ENCODE results near the gene ID3. TPM values are rescaled to one million over a fixed set of nuclear protein-coding genes. Genes with fewer than 3 reads are reported as not detected.

ID3 gene
- total and polyA plus RNA-seq, 9 of the 15 experiments (the other 6 are each of a cell fraction or from before 2014, with no cell fraction given): 6.8 to 59.8 (median 23.5) TPM

DNA sequence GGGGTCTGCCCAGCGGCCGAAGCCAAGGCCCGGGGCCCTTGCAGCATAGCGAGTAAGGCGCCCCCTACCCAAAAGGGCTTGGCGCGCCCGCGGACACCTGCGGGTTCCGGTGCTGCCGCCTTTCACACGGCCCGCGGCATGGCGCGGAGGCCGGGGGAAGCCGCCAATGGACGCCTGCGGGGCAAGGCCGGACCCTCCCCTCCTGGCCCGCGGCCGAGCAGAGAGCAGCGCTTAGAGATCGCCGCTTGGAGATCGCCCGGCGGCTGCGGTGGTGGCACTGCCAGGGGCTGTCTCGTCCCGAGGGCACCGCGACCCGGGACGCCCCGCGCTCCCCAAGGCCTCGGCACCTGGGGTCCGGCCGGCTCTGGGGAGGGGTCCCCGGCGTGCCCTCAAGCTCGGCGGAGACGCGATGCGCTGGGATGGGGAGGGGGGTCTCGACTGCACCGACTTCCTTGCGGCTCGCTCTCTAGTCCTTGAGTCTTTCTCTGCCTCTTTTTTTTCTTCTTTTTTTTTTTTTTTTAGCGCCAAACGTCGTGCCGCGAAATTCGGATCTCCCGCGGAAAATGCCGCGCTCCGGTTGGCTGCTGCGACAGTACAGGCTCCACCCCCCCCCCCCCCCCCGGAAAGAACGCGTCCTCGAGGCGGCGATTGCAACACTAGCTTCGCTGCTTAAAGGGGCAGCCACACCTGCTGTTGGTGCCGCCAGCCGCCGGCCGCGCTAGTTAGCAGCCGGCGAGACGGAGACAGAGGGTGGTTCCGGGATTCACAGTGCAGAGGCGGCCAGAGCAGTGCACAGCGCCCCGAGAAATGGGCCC, 28.3 kb downstream of the ID3 start, which contains the start of gene E2F2 (continued):
- TF ChIP-seq NFYB (IDR thresholded peaks at IDR 0.05; ENCODE audit: extremely low read depth, insufficient read length) (peak; percentile 23), ZBTB7A (IDR thresholded peaks at IDR 0.05; ENCODE audit: borderline replicate concordance, control insufficient read depth, low read depth, low read length) (peak; percentile 85), MCM2 (IDR thresholded peaks at IDR 0.05; ENCODE audit: low read depth) (no peak), ZNF75A (CRISPR knock-in tag; IDR thresholded peaks at IDR 0.05) (no peak), BDP1 (IDR thresholded peaks at IDR 0.05; ENCODE audit: insufficient read depth, insufficient read length) (no peak), ZNF140 (CRISPR knock-in tag; IDR thresholded peaks at IDR 0.05) (no peak), LEF1 (IDR thresholded peaks at IDR 0.05) (no peak), ZNF263 (CRISPR knock-in tag; IDR thresholded peaks at IDR 0.05; ENCODE audit: borderline replicate concordance) (peak; percentile 38), CREM (IDR thresholded peaks at IDR 0.05; ENCODE audit: low read depth) (peak; percentile 81), KDM1A (IDR thresholded peaks at IDR 0.05) (no peak)
- TF ChIP-seq, protein P1, sequence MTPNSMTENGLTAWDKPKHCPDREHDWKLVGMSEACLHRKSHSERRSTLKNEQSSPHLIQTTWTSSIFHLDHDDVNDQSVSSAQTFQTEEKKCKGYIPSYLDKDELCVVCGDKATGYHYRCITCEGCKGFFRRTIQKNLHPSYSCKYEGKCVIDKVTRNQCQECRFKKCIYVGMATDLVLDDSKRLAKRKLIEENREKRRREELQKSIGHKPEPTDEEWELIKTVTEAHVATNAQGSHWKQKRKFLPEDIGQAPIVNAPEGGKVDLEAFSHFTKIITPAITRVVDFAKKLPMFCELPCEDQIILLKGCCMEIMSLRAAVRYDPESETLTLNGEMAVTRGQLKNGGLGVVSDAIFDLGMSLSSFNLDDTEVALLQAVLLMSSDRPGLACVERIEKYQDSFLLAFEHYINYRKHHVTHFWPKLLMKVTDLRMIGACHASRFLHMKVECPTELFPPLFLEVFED (CRISPR knock-in tag; conservative IDR thresholded peaks at IDR 0.05): no peak
- TF ChIP-seq, protein P2, sequence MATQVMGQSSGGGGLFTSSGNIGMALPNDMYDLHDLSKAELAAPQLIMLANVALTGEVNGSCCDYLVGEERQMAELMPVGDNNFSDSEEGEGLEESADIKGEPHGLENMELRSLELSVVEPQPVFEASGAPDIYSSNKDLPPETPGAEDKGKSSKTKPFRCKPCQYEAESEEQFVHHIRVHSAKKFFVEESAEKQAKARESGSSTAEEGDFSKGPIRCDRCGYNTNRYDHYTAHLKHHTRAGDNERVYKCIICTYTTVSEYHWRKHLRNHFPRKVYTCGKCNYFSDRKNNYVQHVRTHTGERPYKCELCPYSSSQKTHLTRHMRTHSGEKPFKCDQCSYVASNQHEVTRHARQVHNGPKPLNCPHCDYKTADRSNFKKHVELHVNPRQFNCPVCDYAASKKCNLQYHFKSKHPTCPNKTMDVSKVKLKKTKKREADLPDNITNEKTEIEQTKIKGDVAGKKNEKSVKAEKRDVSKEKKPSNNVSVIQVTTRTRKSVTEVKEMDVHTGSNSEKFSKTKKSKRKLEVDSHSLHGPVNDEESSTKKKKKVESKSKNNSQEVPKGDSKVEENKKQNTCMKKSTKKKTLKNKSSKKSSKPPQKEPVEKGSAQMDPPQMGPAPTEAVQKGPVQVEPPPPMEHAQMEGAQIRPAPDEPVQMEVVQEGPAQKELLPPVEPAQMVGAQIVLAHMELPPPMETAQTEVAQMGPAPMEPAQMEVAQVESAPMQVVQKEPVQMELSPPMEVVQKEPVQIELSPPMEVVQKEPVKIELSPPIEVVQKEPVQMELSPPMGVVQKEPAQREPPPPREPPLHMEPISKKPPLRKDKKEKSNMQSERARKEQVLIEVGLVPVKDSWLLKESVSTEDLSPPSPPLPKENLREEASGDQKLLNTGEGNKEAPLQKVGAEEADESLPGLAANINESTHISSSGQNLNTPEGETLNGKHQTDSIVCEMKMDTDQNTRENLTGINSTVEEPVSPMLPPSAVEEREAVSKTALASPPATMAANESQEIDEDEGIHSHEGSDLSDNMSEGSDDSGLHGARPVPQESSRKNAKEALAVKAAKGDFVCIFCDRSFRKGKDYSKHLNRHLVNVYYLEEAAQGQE (IDR thresholded peaks at IDR 0.05; ENCODE audit: borderline replicate concordance): no peak
- TF ChIP-seq, protein P2 (CRISPR knock-in tag; IDR thresholded peaks at IDR 0.05; ENCODE audit: low read depth): 0 out of 2 replicates have a peak, but pooled peaks have one; percentile 29
- TF ChIP-seq, protein P3, sequence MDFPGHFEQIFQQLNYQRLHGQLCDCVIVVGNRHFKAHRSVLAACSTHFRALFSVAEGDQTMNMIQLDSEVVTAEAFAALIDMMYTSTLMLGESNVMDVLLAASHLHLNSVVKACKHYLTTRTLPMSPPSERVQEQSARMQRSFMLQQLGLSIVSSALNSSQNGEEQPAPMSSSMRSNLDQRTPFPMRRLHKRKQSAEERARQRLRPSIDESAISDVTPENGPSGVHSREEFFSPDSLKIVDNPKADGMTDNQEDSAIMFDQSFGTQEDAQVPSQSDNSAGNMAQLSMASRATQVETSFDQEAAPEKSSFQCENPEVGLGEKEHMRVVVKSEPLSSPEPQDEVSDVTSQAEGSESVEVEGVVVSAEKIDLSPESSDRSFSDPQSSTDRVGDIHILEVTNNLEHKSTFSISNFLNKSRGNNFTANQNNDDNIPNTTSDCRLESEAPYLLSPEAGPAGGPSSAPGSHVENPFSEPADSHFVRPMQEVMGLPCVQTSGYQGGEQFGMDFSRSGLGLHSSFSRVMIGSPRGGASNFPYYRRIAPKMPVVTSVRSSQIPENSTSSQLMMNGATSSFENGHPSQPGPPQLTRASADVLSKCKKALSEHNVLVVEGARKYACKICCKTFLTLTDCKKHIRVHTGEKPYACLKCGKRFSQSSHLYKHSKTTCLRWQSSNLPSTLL (IDR thresholded peaks at IDR 0.05): no peak
- TF ChIP-seq, protein P4, sequence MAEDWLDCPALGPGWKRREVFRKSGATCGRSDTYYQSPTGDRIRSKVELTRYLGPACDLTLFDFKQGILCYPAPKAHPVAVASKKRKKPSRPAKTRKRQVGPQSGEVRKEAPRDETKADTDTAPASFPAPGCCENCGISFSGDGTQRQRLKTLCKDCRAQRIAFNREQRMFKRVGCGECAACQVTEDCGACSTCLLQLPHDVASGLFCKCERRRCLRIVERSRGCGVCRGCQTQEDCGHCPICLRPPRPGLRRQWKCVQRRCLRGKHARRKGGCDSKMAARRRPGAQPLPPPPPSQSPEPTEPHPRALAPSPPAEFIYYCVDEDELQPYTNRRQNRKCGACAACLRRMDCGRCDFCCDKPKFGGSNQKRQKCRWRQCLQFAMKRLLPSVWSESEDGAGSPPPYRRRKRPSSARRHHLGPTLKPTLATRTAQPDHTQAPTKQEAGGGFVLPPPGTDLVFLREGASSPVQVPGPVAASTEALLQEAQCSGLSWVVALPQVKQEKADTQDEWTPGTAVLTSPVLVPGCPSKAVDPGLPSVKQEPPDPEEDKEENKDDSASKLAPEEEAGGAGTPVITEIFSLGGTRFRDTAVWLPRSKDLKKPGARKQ (CRISPR knock-in tag; IDR thresholded peaks at IDR 0.05): no peak
